A549 (cell line): ENCODE results near the gene NOD2. TPM values are rescaled to one million over a fixed set of nuclear protein-coding genes. Genes with fewer than 3 reads are reported as not detected.

Source experiments
- ATAC-seq, 2 experiments: fragments of 200-7000 bp in 1 of 2; fragments of >200 bp in 1 of 2; cut with Nextera tagmentation in 1 of 2; cut with Tn5 transposase in 1 of 2; 3 replicates each; pipeline versions ENCODE4 v1.8.0 to v1.9.1; 2018 to 2020; ENCODE audit warnings: mild to moderate bottlenecking in 1 of 2, moderate library complexity in 1 of 2
- CTCF ChIA-PET: fragments of 300-600 bp; sonication (Branson Sonifier 250); formaldehyde crosslinking; extraction: SDS; loops from one replicate; lab custom pipeline; 2021; ENCODE audit warnings: antibody characterized with exemption, inconsistent platforms; lab: Yijun Ruan, JAX
- POLR2A ChIA-PET: fragments of 350-600 bp; formaldehyde crosslinking; extraction: SDS; loops from one replicate; lab custom pipeline; 2021; ENCODE audit warnings: antibody characterized with exemption, inconsistent platforms; lab: Yijun Ruan, JAX
- DNase-seq, 2 experiments: peaks; one replicate each; pipeline versions ENCODE4 v3.0.0 to v3.0.0-alpha.2; 2011 to 2016; ENCODE audit warnings: low read depth in 1 of 2, low spot score in 1 of 2
- FAIRE-seq: peaks from 2 replicates; lab custom pipeline; 2011; peaks lifted over from hg19 to GRCh38; lab: Jason Lieb, UNC
- H3K27ac ChIP-seq, 2 experiments: fragments of >200 bp; sonication (Bioruptor Twin); formaldehyde crosslinking; 3 replicates each; pipeline ENCODE4 v1.5.1; 2016 to 2017
- H3K4me1 ChIP-seq: fragments of >200 bp; sonication (Bioruptor Twin); formaldehyde crosslinking; 3 replicates; pipeline ENCODE4 v1.6.1; 2016
- H3K4me2 ChIP-seq: fragments of >200 bp; sonication (Bioruptor Twin); formaldehyde crosslinking; 3 replicates; pipeline ENCODE4 v1.6.1; 2016
- H3K4me3 ChIP-seq: fragments of >200 bp; sonication (Bioruptor Twin); formaldehyde crosslinking; 3 replicates; pipeline ENCODE4 v1.5.1; 2016
- H3K9me3 ChIP-seq: fragments of >200 bp; sonication (Bioruptor Twin); formaldehyde crosslinking; 3 replicates; pipeline ENCODE4 v1.6.1; 2016
- CHD2 ChIP-seq: fragments of 150-350 bp; IDR thresholded peaks from 2 replicates; pipeline ENCODE4 v1.6.1; 2014; ENCODE audit warnings: low read length; ENCODE audit not compliant: partially characterized antibody
- CHD4 ChIP-seq: fragments of 200-600 bp; sonication (generic); IDR thresholded peaks from 2 replicates; pipeline ENCODE4 v1.6.1; 2016; ENCODE audit warnings: antibody characterized with exemption, mild to moderate bottlenecking, borderline replicate concordance
- CTCF ChIP-seq: fragments of >200 bp; sonication (Bioruptor Twin); formaldehyde crosslinking; IDR thresholded peaks from 3 replicates; pipeline ENCODE4 v1.5.1; 2016
- E2F6 ChIP-seq: IDR thresholded peaks from 2 replicates; pipeline ENCODE4 v1.6.1; 2012; ENCODE audit warnings: low read depth, borderline replicate concordance
- EHMT2 ChIP-seq: fragments of 200-600 bp; sonication (generic); IDR thresholded peaks from 2 replicates; pipeline ENCODE4 v1.6.1; 2016; ENCODE audit warnings: antibody characterized with exemption, low read depth, mild to moderate bottlenecking, moderate library complexity
- ESRRA ChIP-seq: fragments of 150-350 bp; IDR thresholded peaks from 2 replicates; pipeline ENCODE4 v1.6.1; 2014; ENCODE audit warnings: mild to moderate bottlenecking, low read length, borderline replicate concordance
- HEYL ChIP-seq: fragments of 250-450 bp; sonication (Bioruptor Pico); IDR thresholded peaks from 2 replicates; pipeline ENCODE4 v1.8.0; 2021; ENCODE audit warnings: mild to moderate bottlenecking, moderate library complexity
- JUN ChIP-seq, 2 experiments: fragments of >200 bp; sonication (Bioruptor Twin); formaldehyde crosslinking; IDR thresholded peaks; 2 replicates in 1 of 2; 3 replicates in 1 of 2; pipeline ENCODE4 v1.6.1; 2016 to 2017
- KDM1A ChIP-seq: fragments of 200-600 bp; sonication (generic); IDR thresholded peaks from 2 replicates; pipeline ENCODE4 v1.6.1; 2016; ENCODE audit warnings: low read depth, mild to moderate bottlenecking
- KDM5A ChIP-seq: fragments of 200-600 bp; sonication (generic); IDR thresholded peaks from 2 replicates; pipeline ENCODE4 v1.6.1; 2016; ENCODE audit warnings: antibody characterized with exemption, mild to moderate bottlenecking
- MYC ChIP-seq: IDR thresholded peaks from 2 replicates; pipeline ENCODE4 v1.6.1; 2012; ENCODE audit warnings: mild to moderate bottlenecking, inconsistent platforms, low read length, improper control_type of control experiment, borderline replicate concordance
- POLR2A ChIP-seq: IDR thresholded peaks from 2 replicates; pipeline ENCODE4 v1.6.1; 2012; ENCODE audit warnings: mild to moderate bottlenecking, low read length
- POLR2AphosphoS2 ChIP-seq: conservative IDR thresholded peaks from 2 replicates; pipeline ENCODE4 v1.6.1; 2012; ENCODE audit warnings: low read length, improper control_type of control experiment, inconsistent platforms
- RNF2 ChIP-seq: fragments of 200-600 bp; sonication (generic); IDR thresholded peaks from 2 replicates; pipeline ENCODE4 v1.6.1; 2016; ENCODE audit warnings: low read depth, mild to moderate bottlenecking, antibody characterized with exemption, moderate library complexity, borderline replicate concordance
- SMC3 ChIP-seq: fragments of >200 bp; sonication (Bioruptor Twin); formaldehyde crosslinking; IDR thresholded peaks from 3 replicates; pipeline ENCODE4 v1.6.1; 2018; ENCODE audit warnings: inconsistent platforms
- SREBF2 ChIP-seq: fragments of 450-650 bp; IDR thresholded peaks from 2 replicates; pipeline ENCODE4 v1.6.1; 2014; ENCODE audit warnings: mild to moderate bottlenecking, moderate library complexity
- TFCP2L1 ChIP-seq: fragments of 250-450 bp; sonication (Bioruptor Pico); IDR thresholded peaks from 2 replicates; pipeline ENCODE4 v1.5.0; 2021; ENCODE audit warnings: mild to moderate bottlenecking
- ZC3H11A ChIP-seq: fragments of 450-650 bp; IDR thresholded peaks from 2 replicates; pipeline ENCODE4 v1.6.1; 2014; ENCODE audit warnings: antibody characterized with exemption, mild to moderate bottlenecking
- ZNF302 ChIP-seq: fragments of 250-450 bp; sonication (Bioruptor Pico); IDR thresholded peaks from 2 replicates; pipeline ENCODE4 v1.9.0; 2021; ENCODE audit warnings: inconsistent platforms, mild to moderate bottlenecking, moderate library complexity
- ZSCAN20 ChIP-seq: fragments of 250-450 bp; sonication (Bioruptor Pico); IDR thresholded peaks from 2 replicates; pipeline ENCODE4 v1.8.0; 2022; ENCODE audit warnings: mild to moderate bottlenecking, moderate library complexity
- WGBS: methylation state at CpG from one replicate; pipeline ENCODE4 v1.1.6; 2017; ENCODE audit errors: missing lambda C conversion rate; 5-methylcytosine and 5-hydroxymethylcytosine counted together
- polyA plus RNA-seq, 4 experiments: library from polyadenylated mRNA; depleted of rRNA in 3 of 4; stranded (reverse); fragments of >200 nt; fragmentation: RNase III in 1 of 4; extraction: RNeasy Plus Mini Kit Qiagen cat#74134 plus additional on column Dnase treatment in 1 of 4; gene quantifications; 2 replicates in 3 of 4; 3 replicates in 1 of 4; pipeline ENCODE4 v1.2.3, GENCODE V29; 2011 to 2017
- TF ChIP-seq, protein P1 (sequence below): fragments of >200 bp; sonication (Bioruptor Twin); formaldehyde crosslinking; IDR thresholded peaks from 2 replicates; pipeline ENCODE4 v1.6.1; 2016
- TF ChIP-seq, protein P2 (sequence below): fragments of 450-650 bp; IDR thresholded peaks from 2 replicates; pipeline ENCODE4 v1.6.1; 2014; ENCODE audit warnings: antibody characterized with exemption
- TF ChIP-seq, protein P3 (sequence below): fragments of 250-450 bp; sonication (Bioruptor Pico); IDR thresholded peaks from 2 replicates; pipeline ENCODE4 v1.5.0; 2020; ENCODE audit warnings: low read depth, mild to moderate bottlenecking, moderate library complexity
- TF ChIP-seq, protein P4 (sequence below): IDR thresholded peaks from 2 replicates; pipeline ENCODE4 v1.6.1; 2012

NOD2 gene
- polyA plus RNA-seq, 2 of the 4 experiments (the other 2 are of a cell fraction) = not detected

DNA sequence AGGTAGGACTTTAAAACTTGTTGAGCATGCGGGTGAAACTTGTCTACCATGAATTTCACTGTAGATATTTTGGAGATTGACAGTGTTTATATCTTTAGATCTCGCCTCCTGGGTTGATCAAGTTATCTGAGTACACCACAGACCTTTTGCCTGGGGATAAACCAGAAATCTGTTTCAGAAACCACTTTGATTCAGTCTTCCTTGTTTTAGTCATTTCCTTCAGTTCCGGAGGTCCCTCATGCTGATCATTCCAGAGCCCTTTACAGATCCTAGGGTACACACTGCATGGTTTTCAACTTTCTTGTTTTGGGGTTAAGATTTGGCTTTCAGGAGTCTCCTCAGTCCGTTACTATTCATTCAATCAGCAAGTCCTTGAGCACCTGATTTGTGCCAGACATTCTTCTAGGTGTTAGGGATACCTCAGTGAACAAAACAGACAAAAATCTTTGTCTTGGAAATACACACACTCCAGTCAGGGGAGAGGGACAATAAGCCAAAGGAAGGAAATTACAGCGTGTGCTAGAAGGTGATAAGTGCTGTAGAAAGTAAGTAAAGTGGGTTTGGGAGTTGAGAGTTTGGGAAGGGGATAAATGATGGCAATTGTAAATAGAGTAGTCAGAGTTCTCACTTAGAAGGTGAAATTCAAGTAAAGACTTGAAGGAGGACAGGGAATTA, 12.2 kb downstream of the NOD2 start:
- 21% methylated on average over 5 of the region's 5 CpGs for WGBS
- Histone ChIP-seq H3K4me3 (no peak overlapping the region), H3K4me2 (no peak overlapping the region), H3K9me3 (peaks cover 24% of the 10 kb centered on the region), H3K4me1 (no peaks in the 10 kb centered on the region), H3K27ac (no peak overlapping the region)
- TF ChIP-seq SREBF2 (no peak), EHMT2 (no peak), TFCP2L1 (no peak), JUN (IDR thresholded peaks at IDR 0.05) (no peak), RNF2 (no peak), CHD2 (no peak), KDM5A (no peak)
- ChIA-PET CTCF (no interaction called here), POLR2A (no interaction called here)
- ATAC-seq (no peak), FAIRE-seq (no peak), DNase-seq (no peak)

DNA sequence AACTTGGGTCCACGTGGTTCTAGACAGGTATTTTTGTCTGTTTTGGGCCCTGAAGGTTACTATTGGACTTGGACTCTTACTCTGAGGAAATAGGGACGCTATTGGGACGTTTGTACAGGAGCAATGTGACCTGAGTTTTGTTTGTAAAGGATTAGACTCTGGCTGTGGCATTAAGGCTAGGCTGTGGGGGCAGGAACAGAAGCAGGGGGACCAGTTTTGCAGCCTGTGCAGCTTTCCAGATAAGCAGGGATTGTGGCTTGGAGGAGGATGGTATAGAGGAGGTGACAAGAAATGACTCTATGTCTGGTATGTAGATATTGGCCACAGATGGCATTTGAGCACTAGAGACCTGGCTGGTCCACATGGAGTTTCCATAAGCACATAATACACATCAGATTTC, 12.8 kb downstream of the NOD2 start:
- no peak overlapping the region for H3K4me2 ChIP-seq
- ATAC-seq = no peak
- FAIRE-seq = no peak
- CTCF ChIA-PET = no interaction called here
- H3K4me1 ChIP-seq = no peaks in the 10 kb centered on the region
- H3K9me3 ChIP-seq = peaks cover 24% of the 10 kb centered on the region
- WGBS = 0% methylated on average over 3 of the region's 3 CpGs
- H3K27ac ChIP-seq = no peak overlapping the region
- H3K4me3 ChIP-seq = no peak overlapping the region
- TF ChIP-seq HEYL (no peak), E2F6 (no peak), CHD4 (no peak), ZC3H11A (no peak), POLR2A (no peak), SMC3 (no peak), KDM1A (no peak), ZNF302 (CRISPR knock-in tag) (no peak), ESRRA (no peak), CTCF (no peak)
- TF ChIP-seq, protein P1, sequence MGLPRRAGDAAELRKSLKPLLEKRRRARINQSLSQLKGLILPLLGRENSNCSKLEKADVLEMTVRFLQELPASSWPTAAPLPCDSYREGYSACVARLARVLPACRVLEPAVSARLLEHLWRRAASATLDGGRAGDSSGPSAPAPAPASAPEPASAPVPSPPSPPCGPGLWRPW = no peak
- TF ChIP-seq, protein P2, sequence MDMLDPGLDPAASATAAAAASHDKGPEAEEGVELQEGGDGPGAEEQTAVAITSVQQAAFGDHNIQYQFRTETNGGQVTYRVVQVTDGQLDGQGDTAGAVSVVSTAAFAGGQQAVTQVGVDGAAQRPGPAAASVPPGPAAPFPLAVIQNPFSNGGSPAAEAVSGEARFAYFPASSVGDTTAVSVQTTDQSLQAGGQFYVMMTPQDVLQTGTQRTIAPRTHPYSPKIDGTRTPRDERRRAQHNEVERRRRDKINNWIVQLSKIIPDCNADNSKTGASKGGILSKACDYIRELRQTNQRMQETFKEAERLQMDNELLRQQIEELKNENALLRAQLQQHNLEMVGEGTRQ = no peak
- POLR2A ChIA-PET = no interaction called here
- no peak for DNase-seq

DNA sequence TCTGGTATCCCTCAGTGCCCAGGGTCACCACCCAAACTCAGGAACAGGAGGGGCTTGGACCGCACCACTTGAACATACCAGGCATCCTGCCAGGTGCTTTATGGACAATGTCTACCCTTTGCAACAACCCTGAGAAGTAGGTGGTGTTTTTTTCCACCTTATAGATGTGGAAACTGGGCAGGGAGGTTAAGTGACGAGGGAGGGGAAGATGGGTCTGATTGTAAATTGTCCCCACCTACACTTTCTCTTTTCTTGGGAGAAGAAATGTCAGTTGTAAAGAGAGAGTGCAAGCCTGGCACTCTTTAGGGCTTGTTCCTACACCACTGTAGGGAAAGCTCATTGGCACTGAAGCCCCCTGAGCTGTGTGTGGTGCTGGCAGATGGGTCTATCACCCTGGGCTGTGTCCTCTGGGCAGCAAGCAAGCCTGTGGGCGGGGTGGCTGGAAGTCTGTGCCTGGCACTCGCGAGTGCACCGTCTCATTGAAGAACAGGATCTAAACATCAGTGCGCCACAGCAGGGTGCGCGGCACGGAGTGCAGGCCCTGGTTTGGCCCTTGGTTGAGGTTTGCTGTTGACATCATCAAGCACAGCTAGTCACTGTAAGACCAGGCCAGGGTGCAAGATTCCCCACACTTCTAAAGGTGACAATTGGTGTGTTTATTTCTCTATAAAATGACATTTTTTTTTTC, 15.1 kb downstream of the NOD2 start:
- Histone ChIP-seq H3K4me3 (no peak overlapping the region), H3K4me2 (no peak overlapping the region), H3K9me3 (peaks cover 22% of the 10 kb centered on the region), H3K27ac (no peak overlapping the region)
- POLR2A ChIA-PET = no interaction called here
- DNase-seq (no peak), FAIRE-seq (no peak), ATAC-seq (no peak)
- CTCF ChIA-PET = no interaction called here
- 46% methylated on average over 7 of the region's 10 CpGs for WGBS
- TF ChIP-seq KDM5A (no peak), ZSCAN20 (CRISPR knock-in tag) (no peak), KDM1A (no peak), POLR2AphosphoS2 (no peak), MYC (no peak)
- TF ChIP-seq, protein P3, sequence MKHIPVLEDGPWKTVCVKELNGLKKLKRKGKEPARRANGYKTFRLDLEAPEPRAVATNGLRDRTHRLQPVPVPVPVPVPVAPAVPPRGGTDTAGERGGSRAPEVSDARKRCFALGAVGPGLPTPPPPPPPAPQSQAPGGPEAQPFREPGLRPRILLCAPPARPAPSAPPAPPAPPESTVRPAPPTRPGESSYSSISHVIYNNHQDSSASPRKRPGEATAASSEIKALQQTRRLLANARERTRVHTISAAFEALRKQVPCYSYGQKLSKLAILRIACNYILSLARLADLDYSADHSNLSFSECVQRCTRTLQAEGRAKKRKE (CRISPR knock-in tag) = no peak
- TF ChIP-seq, protein P4, sequence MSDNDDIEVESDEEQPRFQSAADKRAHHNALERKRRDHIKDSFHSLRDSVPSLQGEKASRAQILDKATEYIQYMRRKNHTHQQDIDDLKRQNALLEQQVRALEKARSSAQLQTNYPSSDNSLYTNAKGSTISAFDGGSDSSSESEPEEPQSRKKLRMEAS = no peak
- TF ChIP-seq, all 56 proteins: peak for 0
- H3K4me1 ChIP-seq = no peaks in the 10 kb centered on the region
